GM18507 (cell line): ENCODE measurements around the gene CAMTA1.

ENCODE experiments used
- DNase-seq: peaks from one replicate; pipeline ENCODE4 v3.0.0; 2011; ENCODE audit warnings: low read depth; ENCODE audit not compliant: insufficient read length; ENCODE audit errors: extremely low spot score
- FAIRE-seq: peaks from 2 replicates; lab custom pipeline; 2011; peaks lifted over from hg19 to GRCh38; lab: Jason Lieb, UNC

Gene CAMTA1

GRCh38 chr1:7648761-7649384 is 863.6 kb downstream of the CAMTA1 start:
- DNase-seq (no peak), FAIRE-seq (no peak)

GRCh38 chr1:7650801-7651200 is 865.5 kb downstream of the CAMTA1 start:
- FAIRE-seq: no peak
- no peak for DNase-seq

- DNase-seq (no peak), FAIRE-seq (no peak)
Observed at GRCh38 chr1:7651203-7651602, 865.9 kb downstream of the CAMTA1 start.

- no peak for FAIRE-seq
Observed at GRCh38 chr1:7652061-7652460, 866.8 kb downstream of the CAMTA1 start.

GRCh38 chr1:7652515-7653098 is 867.4 kb downstream of the CAMTA1 start:
- FAIRE-seq (no peak), DNase-seq (no peak)

More at GRCh38 chr1:7652061-7652460, 866.8 kb downstream of the CAMTA1 start:
- no peak for DNase-seq

- FAIRE-seq (peak; percentile 24), DNase-seq (no peak)
Observed at GRCh38 chr1:7654725-7655124, 869.5 kb downstream of the CAMTA1 start.

- DNase-seq (no peak), FAIRE-seq (no peak)
Observed at GRCh38 chr1:7655354-7655753, 870.1 kb downstream of the CAMTA1 start.

GRCh38 chr1:7656557-7657215 is 871.4 kb downstream of the CAMTA1 start:
- FAIRE-seq (no peak), DNase-seq (no peak)

GRCh38 chr1:7657287-7658016 is 872.2 kb downstream of the CAMTA1 start:
- FAIRE-seq: no peak
- no peak for DNase-seq

- no peak for DNase-seq
- FAIRE-seq: no peak
Observed at GRCh38 chr1:7658099-7658498, 872.8 kb downstream of the CAMTA1 start.

GRCh38 chr1:7659514-7659913 is 874.3 kb downstream of the CAMTA1 start:
- DNase-seq (no peak), FAIRE-seq (no peak)

GRCh38 chr1:7663451-7664146 is 878.3 kb downstream of the CAMTA1 start:
- no peak for FAIRE-seq
- DNase-seq: no peak

GRCh38 chr1:7664147-7664892 is 879.1 kb downstream of the CAMTA1 start:
- FAIRE-seq (no peak), DNase-seq (no peak)

GRCh38 chr1:7664893-7665250 is 879.6 kb downstream of the CAMTA1 start:
- no peak for FAIRE-seq

GRCh38 chr1:7666249-7666648 is 881.0 kb downstream of the CAMTA1 start:
- FAIRE-seq (no peak), DNase-seq (no peak)

More at GRCh38 chr1:7664893-7665250, 879.6 kb downstream of the CAMTA1 start:
- DNase-seq: no peak

GRCh38 chr1:7667159-7667558 is 881.9 kb downstream of the CAMTA1 start:
- FAIRE-seq (no peak), DNase-seq (no peak)

GRCh38 chr1:7667625-7668218 is 882.5 kb downstream of the CAMTA1 start:
- DNase-seq (peak; percentile 61), FAIRE-seq (peak; percentile 88)

GRCh38 chr1:7669559-7670311 is 884.5 kb downstream of the CAMTA1 start:
- DNase-seq: peak; percentile 25
- peak; percentile 80 for FAIRE-seq
